Loucy (cell line): Measurements from ENCODE around the gene PPIL3.

Experiments used
- H2AFZ ChIP-seq: fragments of 200-600 bp; sonication (generic); 2 replicates; pipeline ENCODE4 v1.6.0; 2016; ENCODE audit warnings: antibody characterized with exemption, mild to moderate bottlenecking, low read length, moderate library complexity
- H3F3A ChIP-seq: fragments of 200-600 bp; 2 replicates; pipeline ENCODE4 v1.6.0; 2016; ENCODE audit warnings: antibody characterized with exemption, low read depth, mild to moderate bottlenecking
- H3K27me3 ChIP-seq: fragments of 200-600 bp; sonication (generic); 2 replicates; pipeline ENCODE4 v1.6.1; 2014; ENCODE audit warnings: low read length, mild to moderate bottlenecking; ENCODE audit not compliant: insufficient read depth, poor library complexity, severe bottlenecking
- H3K36me3 ChIP-seq: fragments of 200-600 bp; sonication (generic); 2 replicates; pipeline ENCODE4 v1.6.1; 2016; ENCODE audit warnings: low read length; ENCODE audit not compliant: insufficient read depth
- H3K4me1 ChIP-seq: fragments of 200-600 bp; sonication (generic); 2 replicates; pipeline ENCODE4 v1.5.1; 2014; ENCODE audit warnings: low read length, mild to moderate bottlenecking; ENCODE audit not compliant: insufficient read depth, poor library complexity, severe bottlenecking
- H3K4me2 ChIP-seq: fragments of 200-600 bp; sonication (generic); 2 replicates; pipeline ENCODE4 v1.6.0; 2014; ENCODE audit warnings: antibody characterized with exemption, low read length, low read depth, mild to moderate bottlenecking; ENCODE audit not compliant: poor library complexity, severe bottlenecking
- H3K4me3 ChIP-seq: fragments of 200-600 bp; sonication (generic); 2 replicates; pipeline ENCODE4 v1.5.1; 2014; ENCODE audit warnings: low read length, mild to moderate bottlenecking, mixed read lengths; ENCODE audit not compliant: poor library complexity, severe bottlenecking
- H3K79me2 ChIP-seq: fragments of 200-600 bp; sonication (generic); 2 replicates; pipeline ENCODE4 v1.6.1; 2014; ENCODE audit warnings: low read length; ENCODE audit not compliant: insufficient read depth
- H3K9ac ChIP-seq: fragments of 200-600 bp; sonication (generic); 2 replicates; pipeline ENCODE4 v1.6.0; 2014; ENCODE audit warnings: mild to moderate bottlenecking, low read depth, low read length, moderate library complexity; ENCODE audit not compliant: poor library complexity, severe bottlenecking
- H3K9me2 ChIP-seq: fragments of 200-600 bp; sonication (generic); replicated peaks from 2 replicates; pipeline ENCODE4 v1.6.1; 2016; ENCODE audit warnings: low read depth, low read length, mixed read lengths
- H3K9me3 ChIP-seq: fragments of 200-600 bp; sonication (generic); 2 replicates; pipeline ENCODE4 v1.6.1; 2014; ENCODE audit warnings: mild to moderate bottlenecking, antibody characterized with exemption, low read length, low read depth; ENCODE audit not compliant: insufficient read depth
- H4K20me1 ChIP-seq: fragments of 200-600 bp; sonication (generic); 2 replicates; pipeline ENCODE4 v1.6.0; 2014; ENCODE audit warnings: antibody characterized with exemption, low read length, mild to moderate bottlenecking; ENCODE audit not compliant: insufficient read depth, poor library complexity, severe bottlenecking
- CTCF ChIP-seq: fragments of 200-600 bp; sonication (generic); conservative IDR thresholded peaks from 2 replicates; pipeline ENCODE4 v1.5.1; 2014; ENCODE audit warnings: mild to moderate bottlenecking, antibody characterized with exemption, low read length
- EZH2phosphoT487 ChIP-seq: fragments of 200-600 bp; IDR thresholded peaks from 2 replicates; pipeline ENCODE4 v1.6.1; 2018; ENCODE audit warnings: antibody characterized with exemption, mild to moderate bottlenecking, moderate library complexity, borderline replicate concordance

The PPIL3 gene

GRCh38 chr2:200878289-200878880 is 10.5 kb downstream of the PPIL3 start:
- peaks cover 79% of the 10 kb centered on the region; the same call in 1 of the 2 replicates for H3K36me3 ChIP-seq
- no peaks in the 10 kb centered on the region for H4K20me1 ChIP-seq
- H3K4me1 ChIP-seq: no peaks in the 10 kb centered on the region
- H3F3A ChIP-seq: no peaks in the 10 kb centered on the region
- H3K79me2 ChIP-seq: peaks cover 17% of the 10 kb centered on the region; the same call in 1 of the 2 replicates
- H3K27me3 ChIP-seq: no peaks in the 10 kb centered on the region
- no peaks in the 10 kb centered on the region for H3K9me3 ChIP-seq
- no peak for TF ChIP-seq EZH2phosphoT487
- TF ChIP-seq CTCF: no peak
- no peak overlapping the region for H3K4me2 ChIP-seq
- no peak overlapping the region for H2AFZ ChIP-seq
- H3K9me2 ChIP-seq: no peaks in the 10 kb centered on the region
- H3K4me3 ChIP-seq: no peak overlapping the region
- no peak overlapping the region for H3K9ac ChIP-seq

GRCh38 chr2:200877443-200877842 is 11.4 kb downstream of the PPIL3 start:
- Histone ChIP-seq H3K36me3 (peaks cover 78% of the 10 kb centered on the region; the same call in 1 of the 2 replicates), H3K27me3 (no peaks in the 10 kb centered on the region), H4K20me1 (no peaks in the 10 kb centered on the region), H3K4me2 (no peak overlapping the region), H3F3A (no peaks in the 10 kb centered on the region), H3K9me3 (no peaks in the 10 kb centered on the region), H3K79me2 (peaks cover 9% of the 10 kb centered on the region; the same call in 1 of the 2 replicates), H2AFZ (no peak overlapping the region), H3K4me3 (no peak overlapping the region), H3K9me2 (no peaks in the 10 kb centered on the region), H3K4me1 (no peaks in the 10 kb centered on the region), H3K9ac (no peak overlapping the region)
- TF ChIP-seq EZH2phosphoT487 (no peak), CTCF (no peak)

- H3K36me3 ChIP-seq: peaks cover 53% of the 10 kb centered on the region; the same call in 1 of the 2 replicates
- no peaks in the 10 kb centered on the region for H3K9me3 ChIP-seq
- H3K4me2 ChIP-seq: no peak overlapping the region
Observed at GRCh38 chr2:200873560-200873959, 15.3 kb downstream of the PPIL3 start.

More at GRCh38 chr2:200873560-200873959, 15.3 kb downstream of the PPIL3 start:
- Histone ChIP-seq H3K79me2 (no peaks in the 10 kb centered on the region), H3K27me3 (no peaks in the 10 kb centered on the region), H4K20me1 (no peaks in the 10 kb centered on the region), H3K9me2 (no peaks in the 10 kb centered on the region), H3K4me1 (no peaks in the 10 kb centered on the region), H3K4me3 (no peak overlapping the region), H2AFZ (no peak overlapping the region), H3F3A (no peaks in the 10 kb centered on the region), H3K9ac (no peak overlapping the region)
- TF ChIP-seq CTCF (no peak), EZH2phosphoT487 (no peak)
